K562 (cell line): ENCODE data around the gene NCOA3. TPM values are rescaled to one million over a fixed set of nuclear protein-coding genes. Genes with fewer than 3 reads are reported as not detected.

ENCODE experiments used
- ATAC-seq: fragments of 200-7000 bp; cut with Tn5 transposase; 3 replicates; pipeline ENCODE4 v1.9.1; 2020; ENCODE audit warnings: moderate library complexity
- BruUV-seq: library from RNA; stranded (reverse); fragments of 400-500 nt; replicated peaks from 2 replicates; lab custom pipeline; 2021; lab: Mats Ljungman, UMichigan
- CTCF ChIA-PET: fragments of 300-600 bp; formaldehyde crosslinking; extraction: SDS; loops from one replicate; lab custom pipeline; 2021; ENCODE audit warnings: low intra/inter-chr PET ratio; lab: Yijun Ruan, JAX
- POLR2A ChIA-PET: fragments of 300-600, 350-650 bp; sonication (Branson Sonifier 250); formaldehyde crosslinking; extraction: SDS; loops from one replicate; lab custom pipeline; 2021; ENCODE audit warnings: antibody characterized with exemption, inconsistent platforms; lab: Yijun Ruan, JAX
- DNase-seq, 4 experiments: peaks; one replicate each; pipeline versions ENCODE4 v3.0.0 to v3.0.0-alpha.2; 2011 to 2018; ENCODE audit warnings: low spot score in 3 of 4, mixed read lengths in 3 of 4; ENCODE audit errors: extremely low read depth in 1 of 4
- FAIRE-seq: peaks from 2 replicates; lab custom pipeline; 2011; peaks lifted over from hg19 to GRCh38; lab: Jason Lieb, UNC
- H2AFZ ChIP-seq: 2 replicates; pipeline ENCODE4 v1.6.0; 2011; ENCODE audit warnings: low read depth, low read length, control low read depth, inconsistent platforms
- H3K27ac ChIP-seq: fragments of 200-600 bp; 3 replicates; pipeline ENCODE4 v1.8.0; 2011; ENCODE audit warnings: low read depth, mild to moderate bottlenecking, control low read depth, inconsistent platforms, low read length, moderate library complexity, mixed read lengths; ENCODE audit errors: extremely low read depth
- H3K27me3 ChIP-seq, 2 experiments: fragments of 300-600 bp in 1 of 2; 2 replicates in 1 of 2; 3 replicates in 1 of 2; pipeline versions ENCODE4 v1.6.0 to v1.8.0; 2011; ENCODE audit warnings: inconsistent platforms in 2 of 2, low read length in 2 of 2, mild to moderate bottlenecking in 1 of 2, mixed read lengths in 1 of 2, moderate library complexity in 1 of 2; ENCODE audit not compliant: control insufficient read depth in 2 of 2, insufficient read depth in 2 of 2
- H3K36me3 ChIP-seq: fragments of 300-600 bp; 3 replicates; pipeline ENCODE4 v1.8.0; 2011; ENCODE audit warnings: mild to moderate bottlenecking, low read length, inconsistent platforms; ENCODE audit not compliant: control insufficient read depth, insufficient read depth
- H3K4me1 ChIP-seq, 2 experiments: fragments of 200-600 bp in 1 of 2; replicated peaks in 1 of 2; 2 replicates in 1 of 2; 3 replicates in 1 of 2; pipeline versions ENCODE4 v1.5.1 to v1.8.0; 2011; ENCODE audit warnings: inconsistent platforms in 2 of 2, low read length in 2 of 2, mild to moderate bottlenecking in 1 of 2, mixed read lengths in 1 of 2, moderate library complexity in 1 of 2; ENCODE audit not compliant: control insufficient read depth in 2 of 2, insufficient read depth in 2 of 2
- H3K4me2 ChIP-seq: 2 replicates; pipeline ENCODE4 v1.6.1; 2011; ENCODE audit warnings: low read length, control low read depth, inconsistent platforms, mixed read lengths; ENCODE audit not compliant: insufficient read depth
- H3K4me3 ChIP-seq: fragments of 200-600 bp; sonication (generic), shearing (Covaris generic); 2 replicates; pipeline ENCODE4 v1.5.1; 2016; ENCODE audit warnings: control low read depth, inconsistent platforms
- H3K79me2 ChIP-seq: fragments of 200-600 bp; 3 replicates; pipeline ENCODE4 v1.8.0; 2011; ENCODE audit warnings: low read length, inconsistent platforms; ENCODE audit not compliant: control insufficient read depth, insufficient read depth
- H3K9ac ChIP-seq, 2 experiments: 2 replicates each; pipeline versions ENCODE4 v1.6.0 to v1.6.1; 2011; ENCODE audit warnings: low read depth in 2 of 2, low read length in 2 of 2, control low read depth in 1 of 2, inconsistent platforms in 1 of 2, mild to moderate bottlenecking in 1 of 2, mixed read lengths in 1 of 2; ENCODE audit not compliant: insufficient read depth in 1 of 2
- H3K9me1 ChIP-seq: one replicate; pipeline ENCODE4 v1.6.0; 2011; ENCODE audit warnings: inconsistent platforms, mild to moderate bottlenecking, low read length, moderate library complexity; ENCODE audit not compliant: control insufficient read depth, insufficient read depth
- H3K9me3 ChIP-seq: replicated peaks from 2 replicates; pipeline ENCODE4 v1.5.1; 2011; ENCODE audit warnings: low read depth, low read length, inconsistent platforms; ENCODE audit not compliant: control insufficient read depth, insufficient read depth
- H4K20me1 ChIP-seq: replicated peaks from 2 replicates; pipeline ENCODE4 v1.6.1; 2011; ENCODE audit warnings: low read length, inconsistent platforms, mixed read lengths; ENCODE audit not compliant: control insufficient read depth, insufficient read depth
- ARID1B ChIP-seq: fragments of 450-650 bp; IDR thresholded peaks from 2 replicates; pipeline ENCODE4 v1.6.1; 2016; ENCODE audit warnings: antibody characterized with exemption, mild to moderate bottlenecking, inconsistent platforms
- ATF7 ChIP-seq: fragments of 450-650 bp; IDR thresholded peaks from 2 replicates; pipeline ENCODE4 v1.7.1; 2014; ENCODE audit warnings: mild to moderate bottlenecking, moderate library complexity
- HCFC1 ChIP-seq: IDR thresholded peaks from 2 replicates; pipeline ENCODE4 v1.6.1; 2012; ENCODE audit warnings: low read depth, low read length, improper control_type of control experiment
- NFE2 ChIP-seq: IDR thresholded peaks from 2 replicates; pipeline ENCODE4 v1.6.1; 2014; ENCODE audit warnings: antibody characterized with exemption, low read depth
- NR2C2 ChIP-seq, 2 experiments: fragments of 200-800 bp in 1 of 2; sonication (Bioruptor generic) in 1 of 2; sonication (generic) in 1 of 2; formaldehyde crosslinking in 1 of 2; IDR thresholded peaks; 2 replicates each; pipeline versions ENCODE4 v1.6.1 to v1.8.0; 2016 to 2022; ENCODE audit warnings: mild to moderate bottlenecking in 1 of 2, missing compliant biosample characterization in 1 of 2, missing genetic modification characterization in 1 of 2, missing genetic modification reagents in 1 of 2
- SMAD2 ChIP-seq: fragments of 150-350 bp; IDR thresholded peaks from 2 replicates; pipeline ENCODE4 v1.6.1; 2014; ENCODE audit warnings: low read depth, mild to moderate bottlenecking, low read length
- SOX6 ChIP-seq: fragments of 450-650 bp; IDR thresholded peaks from 2 replicates; pipeline ENCODE4 v1.6.1; 2014; ENCODE audit warnings: mild to moderate bottlenecking
- SREBF2 ChIP-seq: sonication (generic); formaldehyde crosslinking; IDR thresholded peaks from 2 replicates; pipeline ENCODE4 v1.4.0; 2020; ENCODE audit warnings: mild to moderate bottlenecking, missing genetic modification reagents
- ZBTB33 ChIP-seq: sonication (generic); formaldehyde crosslinking; IDR thresholded peaks from 2 replicates; pipeline ENCODE4 v1.8.1; 2023; ENCODE audit warnings: mild to moderate bottlenecking, missing genetic modification reagents
- WGBS: fragments of 100-300 bp; shearing (Covaris generic); methylation state at CpG from one replicate; pipeline ENCODE4 v1.1.6; 2016; ENCODE audit warnings: low coverage, mixed read lengths; ENCODE audit not compliant: insufficient coverage; ENCODE audit errors: missing lambda C conversion rate; 5-methylcytosine and 5-hydroxymethylcytosine counted together
- in situ Hi-C: fragments of 300-500 bp; cut with MboI; formaldehyde crosslinking; loops from 4 replicates; pipeline ENCODE4 v1.15.0; 2018; ENCODE audit warnings: inconsistent platforms, mixed read lengths
- intact Hi-C: fragments of 100-400 bp; cut with micrococcal nuclease; formaldehyde crosslinking; loops from 2 replicates; pipeline ENCODE4 v1.14.2; 2022
- polyA plus RNA-seq, 8 experiments: library from polyadenylated mRNA; depleted of rRNA in 4 of 8; stranded (reverse) in 5 of 8; unstranded in 3 of 8; fragments of >200 nt; fragmentation: Nextera tagmentation in 2 of 8; fragmentation: Illumina TruSeq in 1 of 8; extraction: Ambion mirVana in 2 of 8; extraction: Trizol in 1 of 8; gene quantifications; 2 replicates each; pipeline versions ENCODE4 v1.2.1 to v1.2.3, GENCODE V29; 2011 to 2014; ENCODE audit warnings: inconsistent platforms in 1 of 8, missing spikeins in 1 of 8
- total RNA-seq, 7 experiments: library from RNA; depleted of rRNA in 6 of 7; stranded (reverse); fragments of >200 nt in 6 of 7; fragmentation: Illumina TruSeq in 2 of 7; extraction: Trizol in 2 of 7; gene quantifications; 2 replicates each; pipeline versions ENCODE4 v1.2.1 to v1.2.3, GENCODE V29; 2011 to 2021; ENCODE audit warnings: low replicate concordance in 1 of 7
- TF ChIP-seq, protein P1 (sequence below), 3 experiments: fragments of 200-800 bp in 1 of 3; fragments of 250-450 bp in 1 of 3; fragments of 450-650 bp in 1 of 3; sonication (Bioruptor Pico) in 1 of 3; sonication (Bioruptor generic) in 1 of 3; formaldehyde crosslinking in 1 of 3; IDR thresholded peaks; 2 replicates each; pipeline versions ENCODE4 v1.6.1 to v1.8.0; 2016 to 2022; ENCODE audit warnings: mild to moderate bottlenecking in 2 of 3, missing genetic modification characterization in 2 of 3, missing compliant biosample characterization in 1 of 3, moderate library complexity in 1 of 3
- TF ChIP-seq, protein P2 (sequence below), 2 experiments: fragments of 450-650 bp in 1 of 2; sonication (generic) in 1 of 2; formaldehyde crosslinking; conservative IDR thresholded peaks; 2 replicates each; pipeline versions ENCODE4 v1.4.0 to v1.8.1; 2020 to 2022; ENCODE audit warnings: mild to moderate bottlenecking in 1 of 2, missing genetic modification reagents in 1 of 2
- TF ChIP-seq, protein P3 (sequence below): fragments of 450-650 bp; IDR thresholded peaks from 2 replicates; pipeline ENCODE4 v1.6.1; 2016

The NCOA3 gene
- total and polyA plus RNA-seq, 9 of the 15 experiments (the other 6 are each of a cell fraction or from before 2014, with no cell fraction given) = 3.2 to 24.3 (median 14.4) TPM

- no peak overlapping the region for H3K4me2 ChIP-seq
- H3K9ac ChIP-seq = no peak overlapping the region
- FAIRE-seq = no peak
- H3K27me3 ChIP-seq = no peaks in the 10 kb centered on the region
- no peak overlapping the region for H3K4me3 ChIP-seq
- 34% methylated on average over 13 of the region's 13 CpGs for WGBS
- no peaks in the 10 kb centered on the region for H3K9me1 ChIP-seq
- no peaks in the 10 kb centered on the region for H3K36me3 ChIP-seq
- peaks cover 6 to 7% of the 10 kb centered on the region in 2 experiments; a peak in 4 of 5 replicates for H3K4me1 ChIP-seq
- H3K9me3 ChIP-seq = no peaks in the 10 kb centered on the region
- no peaks in the 10 kb centered on the region for H4K20me1 ChIP-seq
- peak in 1 of 4 experiments; percentile 20 for DNase-seq
- no peak for ATAC-seq
- no TSS peak for BruUV-seq
- no peak overlapping the region for H3K27ac ChIP-seq
- H3K79me2 ChIP-seq = no peaks in the 10 kb centered on the region
- CTCF ChIA-PET = no interaction called here
- no peak overlapping the region for H2AFZ ChIP-seq
- intact Hi-C loops (no loop called here), in situ Hi-C loops (no loop called here)
- POLR2A ChIA-PET = interaction anchor here (0.7 to 1.2 kb wide), 2 partner anchors 11 to 19 kb away, joined by 3 to 4 read pairs; no protein-coding TSS in a partner anchor
- TF ChIP-seq NR2C2 (CRISPR knock-in tag; IDR thresholded peaks at IDR 0.05) = no peak
- TF ChIP-seq NR2C2 (tag; IDR thresholded peaks at IDR 0.05) = peak; percentile 34; the same call in 1 of the 2 replicates
- TF ChIP-seq HCFC1 = no peak
- TF ChIP-seq SREBF2 (CRISPR knock-in tag) = no peak
- TF ChIP-seq ZBTB33 = peak; percentile 72
- TF ChIP-seq, protein P1, sequence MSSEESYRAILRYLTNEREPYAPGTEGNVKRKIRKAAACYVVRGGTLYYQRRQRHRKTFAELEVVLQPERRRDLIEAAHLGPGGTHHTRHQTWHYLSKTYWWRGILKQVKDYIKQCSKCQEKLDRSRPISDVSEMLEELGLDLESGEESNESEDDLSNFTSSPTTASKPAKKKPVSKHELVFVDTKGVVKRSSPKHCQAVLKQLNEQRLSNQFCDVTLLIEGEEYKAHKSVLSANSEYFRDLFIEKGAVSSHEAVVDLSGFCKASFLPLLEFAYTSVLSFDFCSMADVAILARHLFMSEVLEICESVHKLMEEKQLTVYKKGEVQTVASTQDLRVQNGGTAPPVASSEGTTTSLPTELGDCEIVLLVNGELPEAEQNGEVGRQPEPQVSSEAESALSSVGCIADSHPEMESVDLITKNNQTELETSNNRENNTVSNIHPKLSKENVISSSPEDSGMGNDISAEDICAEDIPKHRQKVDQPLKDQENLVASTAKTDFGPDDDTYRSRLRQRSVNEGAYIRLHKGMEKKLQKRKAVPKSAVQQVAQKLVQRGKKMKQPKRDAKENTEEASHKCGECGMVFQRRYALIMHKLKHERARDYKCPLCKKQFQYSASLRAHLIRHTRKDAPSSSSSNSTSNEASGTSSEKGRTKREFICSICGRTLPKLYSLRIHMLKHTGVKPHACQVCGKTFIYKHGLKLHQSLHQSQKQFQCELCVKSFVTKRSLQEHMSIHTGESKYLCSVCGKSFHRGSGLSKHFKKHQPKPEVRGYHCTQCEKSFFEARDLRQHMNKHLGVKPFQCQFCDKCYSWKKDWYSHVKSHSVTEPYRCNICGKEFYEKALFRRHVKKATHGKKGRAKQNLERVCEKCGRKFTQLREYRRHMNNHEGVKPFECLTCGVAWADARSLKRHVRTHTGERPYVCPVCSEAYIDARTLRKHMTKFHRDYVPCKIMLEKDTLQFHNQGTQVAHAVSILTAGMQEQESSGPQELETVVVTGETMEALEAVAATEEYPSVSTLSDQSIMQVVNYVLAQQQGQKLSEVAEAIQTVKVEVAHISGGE (CRISPR knock-in tag; IDR thresholded peaks at IDR 0.05) = peak in 1 of 3 experiments; percentile 65; a peak in 2 of 6 replicates
- TF ChIP-seq, protein P2, sequence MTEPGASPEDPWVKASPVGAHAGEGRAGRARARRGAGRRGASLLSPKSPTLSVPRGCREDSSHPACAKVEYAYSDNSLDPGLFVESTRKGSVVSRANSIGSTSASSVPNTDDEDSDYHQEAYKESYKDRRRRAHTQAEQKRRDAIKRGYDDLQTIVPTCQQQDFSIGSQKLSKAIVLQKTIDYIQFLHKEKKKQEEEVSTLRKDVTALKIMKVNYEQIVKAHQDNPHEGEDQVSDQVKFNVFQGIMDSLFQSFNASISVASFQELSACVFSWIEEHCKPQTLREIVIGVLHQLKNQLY (CRISPR knock-in tag; conservative IDR thresholded peaks at IDR 0.05) = no peak
- peak; percentile 70 for TF ChIP-seq SOX6
- no peak for TF ChIP-seq SMAD2
- TF ChIP-seq, protein P3, sequence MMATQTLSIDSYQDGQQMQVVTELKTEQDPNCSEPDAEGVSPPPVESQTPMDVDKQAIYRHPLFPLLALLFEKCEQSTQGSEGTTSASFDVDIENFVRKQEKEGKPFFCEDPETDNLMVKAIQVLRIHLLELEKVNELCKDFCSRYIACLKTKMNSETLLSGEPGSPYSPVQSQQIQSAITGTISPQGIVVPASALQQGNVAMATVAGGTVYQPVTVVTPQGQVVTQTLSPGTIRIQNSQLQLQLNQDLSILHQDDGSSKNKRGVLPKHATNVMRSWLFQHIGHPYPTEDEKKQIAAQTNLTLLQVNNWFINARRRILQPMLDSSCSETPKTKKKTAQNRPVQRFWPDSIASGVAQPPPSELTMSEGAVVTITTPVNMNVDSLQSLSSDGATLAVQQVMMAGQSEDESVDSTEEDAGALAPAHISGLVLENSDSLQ = peak; percentile 12; the same call in 1 of the 2 replicates
- 0 out of 2 replicates have a peak, but pooled peaks have one; percentile 12 for TF ChIP-seq NFE2
- TF ChIP-seq ARID1B = peak; percentile 45
- TF ChIP-seq ATF7 = 0 out of 2 replicates have a peak, but pooled peaks have one; percentile 17
These were observed 44.5 kb upstream of the NCOA3 start for GRCh38 chr20:47456952-47457724.
